Mucosa of stomach (tissue), 1 donor: Measurements from ENCODE around the gene C1QTNF6.

Source experiments
- H3K27me3 ChIP-seq: one replicate; pipeline ENCODE4 v1.7.0; 2013; ENCODE audit warnings: mild to moderate bottlenecking, low read length; ENCODE audit not compliant: control insufficient read depth, insufficient read depth
- H3K36me3 ChIP-seq: one replicate; pipeline ENCODE4 v1.7.0; 2013; ENCODE audit warnings: low read length; ENCODE audit not compliant: control insufficient read depth, insufficient read depth
- H3K4me1 ChIP-seq: one replicate; pipeline ENCODE4 v1.7.0; 2013; ENCODE audit warnings: mild to moderate bottlenecking, low read length; ENCODE audit not compliant: control insufficient read depth, insufficient read depth
- H3K4me3 ChIP-seq: one replicate; pipeline ENCODE4 v1.7.0; 2013; ENCODE audit warnings: low read length
- H3K9ac ChIP-seq: one replicate; pipeline ENCODE4 v1.7.0; 2013; ENCODE audit warnings: mild to moderate bottlenecking, low read length, moderate library complexity
- H3K9me3 ChIP-seq: one replicate; pipeline ENCODE4 v1.7.0; 2013; ENCODE audit warnings: mild to moderate bottlenecking, low read length, moderate library complexity; ENCODE audit not compliant: control insufficient read depth
- donor health status: Pancreatic carcinoma.

The C1QTNF6 gene

GRCh38 chr22:37144180-37144554, 43.9 kb downstream of the C1QTNF6 start:
- H3K9me3 ChIP-seq = no peaks in the 10 kb centered on the region
- no peaks in the 10 kb centered on the region for H3K36me3 ChIP-seq
- no peaks in the 10 kb centered on the region for H3K4me1 ChIP-seq
- H3K9ac ChIP-seq = no peak overlapping the region
- peaks cover 15% of the 10 kb centered on the region for H3K27me3 ChIP-seq
- H3K4me3 ChIP-seq = no peak overlapping the region

GRCh38 chr22:37141971-37142370, 46.1 kb downstream of the C1QTNF6 start:
- Histone ChIP-seq H3K9ac (no peak overlapping the region), H3K27me3 (peaks cover 11% of the 10 kb centered on the region), H3K36me3 (no peaks in the 10 kb centered on the region), H3K4me3 (no peak overlapping the region), H3K4me1 (no peaks in the 10 kb centered on the region), H3K9me3 (no peaks in the 10 kb centered on the region)

- Histone ChIP-seq H3K9ac (no peak overlapping the region), H3K4me3 (no peak overlapping the region), H3K9me3 (no peaks in the 10 kb centered on the region), H3K27me3 (peaks cover 11% of the 10 kb centered on the region), H3K4me1 (no peaks in the 10 kb centered on the region), H3K36me3 (no peaks in the 10 kb centered on the region)
Observed at GRCh38 chr22:37141476-37141875, 46.6 kb downstream of the C1QTNF6 start.

- H3K9me3 ChIP-seq = no peaks in the 10 kb centered on the region
- no peaks in the 10 kb centered on the region for H3K36me3 ChIP-seq
- H3K27me3 ChIP-seq = peaks cover 9% of the 10 kb centered on the region
- no peaks in the 10 kb centered on the region for H3K4me1 ChIP-seq
- no peak overlapping the region for H3K4me3 ChIP-seq
- H3K9ac ChIP-seq = no peak overlapping the region
Observed at GRCh38 chr22:37140686-37141323, 47.2 kb downstream of the C1QTNF6 start.

GRCh38 chr22:37139762-37140161, 48.3 kb downstream of the C1QTNF6 start:
- no peaks in the 10 kb centered on the region for H3K27me3 ChIP-seq
- H3K36me3 ChIP-seq = no peaks in the 10 kb centered on the region
- H3K9me3 ChIP-seq = no peaks in the 10 kb centered on the region
- no peak overlapping the region for H3K4me3 ChIP-seq
- no peaks in the 10 kb centered on the region for H3K4me1 ChIP-seq
- no peak overlapping the region for H3K9ac ChIP-seq

- Histone ChIP-seq H3K36me3 (no peaks in the 10 kb centered on the region), H3K27me3 (no peaks in the 10 kb centered on the region), H3K4me1 (no peaks in the 10 kb centered on the region), H3K9ac (no peak overlapping the region), H3K9me3 (no peaks in the 10 kb centered on the region), H3K4me3 (no peak overlapping the region)
Observed at GRCh38 chr22:37138849-37139561, 49.0 kb downstream of the C1QTNF6 start.

- Histone ChIP-seq H3K9ac (no peak overlapping the region), H3K4me3 (no peak overlapping the region), H3K27me3 (no peaks in the 10 kb centered on the region), H3K9me3 (no peaks in the 10 kb centered on the region), H3K36me3 (no peaks in the 10 kb centered on the region), H3K4me1 (no peaks in the 10 kb centered on the region)
Observed at GRCh38 chr22:37137903-37138665, 50.0 kb downstream of the C1QTNF6 start.

GRCh38 chr22:37137131-37137530, 50.9 kb downstream of the C1QTNF6 start:
- Histone ChIP-seq H3K36me3 (no peaks in the 10 kb centered on the region), H3K9me3 (no peaks in the 10 kb centered on the region), H3K4me3 (no peak overlapping the region), H3K27me3 (no peaks in the 10 kb centered on the region), H3K4me1 (no peaks in the 10 kb centered on the region), H3K9ac (no peak overlapping the region)

GRCh38 chr22:37135023-37135422, 53.0 kb downstream of the C1QTNF6 start:
- H3K4me1 ChIP-seq = no peaks in the 10 kb centered on the region
- H3K9ac ChIP-seq = no peak overlapping the region
- no peak overlapping the region for H3K4me3 ChIP-seq
- no peaks in the 10 kb centered on the region for H3K36me3 ChIP-seq
- H3K27me3 ChIP-seq = no peaks in the 10 kb centered on the region
- H3K9me3 ChIP-seq = no peaks in the 10 kb centered on the region

- no peaks in the 10 kb centered on the region for H3K27me3 ChIP-seq
- H3K36me3 ChIP-seq = no peaks in the 10 kb centered on the region
- H3K9ac ChIP-seq = no peak overlapping the region
- no peaks in the 10 kb centered on the region for H3K4me1 ChIP-seq
- no peak overlapping the region for H3K4me3 ChIP-seq
- H3K9me3 ChIP-seq = no peaks in the 10 kb centered on the region
Observed at GRCh38 chr22:37133304-37134018, 54.6 kb downstream of the C1QTNF6 start.

GRCh38 chr22:37132773-37133172, 55.3 kb downstream of the C1QTNF6 start:
- Histone ChIP-seq H3K36me3 (no peaks in the 10 kb centered on the region), H3K4me1 (no peaks in the 10 kb centered on the region), H3K9me3 (no peaks in the 10 kb centered on the region), H3K27me3 (no peaks in the 10 kb centered on the region), H3K9ac (no peak overlapping the region), H3K4me3 (no peak overlapping the region)
